Spleen (tissue), 11 donors: Measurements from ENCODE around the gene DLG2. TPM values are rescaled to one million over a fixed set of nuclear protein-coding genes. Genes with fewer than 3 reads are reported as not detected.

Source experiments
- DNase-seq: peaks from one replicate; pipeline ENCODE4 v3.0.0-alpha.2; 2020
- H3K27ac ChIP-seq, 8 donors: fragments of 200-600 bp; sonication (generic) in 7 of 8; 1 replicate in 4 of 8; 2 replicates in 4 of 8; pipeline versions ENCODE4 v1.5.0 to v1.8.0; 2016 to 2021; ENCODE audit warnings: inconsistent platforms in 4 of 8, mild to moderate bottlenecking in 4 of 8, moderate library complexity in 1 of 8
- H3K27me3 ChIP-seq, 7 donors: fragments of 200-600 bp; sonication (generic) in 6 of 7; replicated peaks in 1 of 7; 1 replicate in 4 of 7; 2 replicates in 3 of 7; pipeline versions ENCODE4 v1.5.0 to v1.8.0; 2016 to 2021; ENCODE audit warnings: inconsistent platforms in 3 of 7, mild to moderate bottlenecking in 1 of 7
- H3K36me3 ChIP-seq, 6 donors: fragments of 200-600 bp; sonication (generic) in 5 of 6; 1 replicate in 4 of 6; 2 replicates in 2 of 6; pipeline versions ENCODE4 v1.5.0 to v1.8.0; 2016 to 2021; ENCODE audit warnings: inconsistent platforms in 2 of 6
- H3K4me1 ChIP-seq, 6 donors: fragments of 200-600 bp; sonication (generic) in 5 of 6; 1 replicate in 3 of 6; 2 replicates in 3 of 6; pipeline versions ENCODE4 v1.5.0 to v1.8.0; 2016 to 2021; ENCODE audit warnings: inconsistent platforms in 3 of 6
- H3K4me3 ChIP-seq, 8 donors: fragments of 200-600 bp; sonication (generic) in 7 of 8; 1 replicate in 4 of 8; 2 replicates in 4 of 8; pipeline versions ENCODE4 v1.5.0 to v1.8.0; 2016 to 2021; ENCODE audit warnings: inconsistent platforms in 4 of 8, mild to moderate bottlenecking in 4 of 8, moderate library complexity in 2 of 8
- H3K9me3 ChIP-seq, 8 donors: fragments of 200-600 bp; sonication (generic) in 7 of 8; 1 replicate in 4 of 8; 2 replicates in 4 of 8; pipeline versions ENCODE4 v1.5.0 to v1.8.0; 2016 to 2021; ENCODE audit warnings: inconsistent platforms in 4 of 8
- POLR2A ChIP-seq, 3 donors: fragments of 450-650 bp; IDR thresholded peaks; one replicate each; pipeline ENCODE4 v1.5.1; 2017; ENCODE audit warnings: antibody characterized with exemption in 3 of 3, mild to moderate bottlenecking in 1 of 3
- POLR2AphosphoS5 ChIP-seq, 3 donors: sonication (generic); formaldehyde crosslinking; IDR thresholded peaks; one replicate each; pipeline ENCODE4 v1.5.1; 2017; ENCODE audit warnings: antibody characterized with exemption in 3 of 3
- WGBS, 5 donors: extraction: QIAGEN DNeasy Blood & Tissue Kit in 3 of 5; methylation state at CpG; one replicate each; pipeline versions ENCODE4 v1.1.5 to v1.1.7; 2013 to 2018; 5-methylcytosine and 5-hydroxymethylcytosine counted together
- intact Hi-C: fragments of 100-400 bp; cut with DNase I; formaldehyde crosslinking; loops from one replicate; pipeline ENCODE4 v1.15.0; 2023; ENCODE audit warnings: low total_unique reads
- polyA plus RNA-seq, 3 donors: library from polyadenylated mRNA; stranded (reverse); fragments of 200-250 nt; gene quantifications; one replicate each; pipeline ENCODE4 v1.2.1, GENCODE V29; 2013
- total RNA-seq, 7 donors: library from RNA; depleted of rRNA in 3 of 7; stranded (reverse); fragments of >200 nt in 3 of 7; fragmentation: NEBNext Ultra II Directional in 4 of 7; extraction: Animal tissue kit (Norgen Biotek cat#: 25700) in 4 of 7; gene quantifications; one replicate each; pipeline versions ENCODE4 v1.1.0 to v1.2.1, GENCODE V29; 2016 to 2021
- TF ChIP-seq, protein P1 (sequence below), 11 experiments: fragments of 200-600 bp in 7 of 11; fragments of 450-650 bp in 4 of 11; sonication (generic) in 4 of 11; IDR thresholded peaks in 8 of 11; conservative IDR thresholded peaks in 3 of 11; 1 replicate in 7 of 11; 2 replicates in 4 of 11; pipeline versions ENCODE4 v1.4.0 to v1.8.0; 2016 to 2021; ENCODE audit warnings: antibody characterized with exemption in 11 of 11, inconsistent platforms in 4 of 11, mild to moderate bottlenecking in 1 of 11
- donor health status: healthy with polysubstance abuse.
- donor health status: DM: no; HTN: no; CAD: no; lungs with moderate emphysema.
- donor health status: DM: no; HTN: no; CAD: no.
- donor health status: Bipolar disorder and iron deficiency.
- donor health status: healthy.
- donor health status: DM: no; HTN: no; CAD: no.
- donor health status: DM: yes; HTN: yes; CAD: no.

The DLG2 gene
- total and polyA plus RNA-seq, 10 donors, result 0.43 to 12.7 (median 7.9) TPM

DNA sequence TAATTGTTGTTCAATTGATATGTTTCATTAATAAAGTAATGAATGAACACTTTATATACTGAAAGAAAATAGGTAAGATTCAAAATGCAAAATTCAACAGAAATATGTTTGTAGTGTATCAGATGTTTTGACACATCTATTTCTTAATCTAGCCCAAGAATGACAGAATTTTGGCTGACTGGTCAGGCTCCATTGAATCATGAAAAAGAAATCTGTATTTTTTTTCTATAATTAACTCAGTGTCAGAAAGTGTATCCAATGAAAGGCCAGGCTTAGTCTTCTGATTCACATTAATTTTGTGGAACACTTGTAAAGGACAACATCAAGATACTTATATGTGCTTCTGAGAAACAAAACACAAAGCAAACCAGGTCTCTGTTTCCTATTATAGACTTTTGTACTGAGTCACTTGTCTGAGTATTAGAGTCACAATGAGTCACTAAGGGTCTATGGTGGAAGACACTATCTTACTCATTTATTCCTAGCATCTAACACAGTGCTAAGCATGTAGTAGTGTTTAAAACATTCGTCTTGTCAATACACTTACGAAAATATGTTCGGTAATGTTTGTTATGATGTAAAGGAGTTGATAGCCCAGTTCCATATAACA, 2043.3 kb downstream of the DLG2 start:
- intact Hi-C loops, result no loop called here
- H3K27ac ChIP-seq, result no peak overlapping the region
- H3K4me3 ChIP-seq, result no peak overlapping the region
- TF ChIP-seq POLR2AphosphoS5 (IDR thresholded peaks at IDR 0.05), result no peak
- TF ChIP-seq POLR2A (IDR thresholded peaks at IDR 0.05), result no peak
- TF ChIP-seq, protein P1, sequence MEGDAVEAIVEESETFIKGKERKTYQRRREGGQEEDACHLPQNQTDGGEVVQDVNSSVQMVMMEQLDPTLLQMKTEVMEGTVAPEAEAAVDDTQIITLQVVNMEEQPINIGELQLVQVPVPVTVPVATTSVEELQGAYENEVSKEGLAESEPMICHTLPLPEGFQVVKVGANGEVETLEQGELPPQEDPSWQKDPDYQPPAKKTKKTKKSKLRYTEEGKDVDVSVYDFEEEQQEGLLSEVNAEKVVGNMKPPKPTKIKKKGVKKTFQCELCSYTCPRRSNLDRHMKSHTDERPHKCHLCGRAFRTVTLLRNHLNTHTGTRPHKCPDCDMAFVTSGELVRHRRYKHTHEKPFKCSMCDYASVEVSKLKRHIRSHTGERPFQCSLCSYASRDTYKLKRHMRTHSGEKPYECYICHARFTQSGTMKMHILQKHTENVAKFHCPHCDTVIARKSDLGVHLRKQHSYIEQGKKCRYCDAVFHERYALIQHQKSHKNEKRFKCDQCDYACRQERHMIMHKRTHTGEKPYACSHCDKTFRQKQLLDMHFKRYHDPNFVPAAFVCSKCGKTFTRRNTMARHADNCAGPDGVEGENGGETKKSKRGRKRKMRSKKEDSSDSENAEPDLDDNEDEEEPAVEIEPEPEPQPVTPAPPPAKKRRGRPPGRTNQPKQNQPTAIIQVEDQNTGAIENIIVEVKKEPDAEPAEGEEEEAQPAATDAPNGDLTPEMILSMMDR (IDR thresholded peaks at IDR 0.05 in 8 of 11, conservative IDR thresholded peaks at IDR 0.05 in 3 of 11), result no peak
- H3K4me1 ChIP-seq, result no peaks in the 10 kb centered on the region
- DNase-seq, result no peak
- H3K9me3 ChIP-seq, result no peaks in the 10 kb centered on the region
- H3K27me3 ChIP-seq, result no peaks in the 10 kb centered on the region
- no peaks in the 10 kb centered on the region for H3K36me3 ChIP-seq
- 81 to 89% (median 84%) methylated on average over 3 of the region's 3 CpGs for WGBS, 5 donors

DNA sequence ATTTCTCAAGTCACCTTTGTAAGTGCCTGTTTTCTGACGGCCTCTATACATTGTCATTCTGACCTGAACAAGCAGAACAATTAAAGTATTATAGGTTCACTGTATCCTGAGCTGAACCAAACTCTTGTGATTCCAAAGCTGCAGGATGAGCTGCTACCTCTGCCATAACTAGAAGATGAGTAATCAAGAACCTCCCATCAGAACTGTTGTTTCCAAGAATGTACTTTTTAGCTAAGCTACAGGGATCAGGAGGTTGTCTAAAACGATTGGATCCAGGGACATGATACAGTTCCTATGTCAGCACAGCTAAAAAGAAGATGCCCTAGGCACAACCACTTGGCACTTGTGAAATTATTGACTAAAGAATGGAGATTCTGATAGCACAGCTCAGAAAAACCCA, 2052.6 kb downstream of the DLG2 start:
- H3K27ac ChIP-seq, result no peak overlapping the region
- no peaks in the 10 kb centered on the region for H3K36me3 ChIP-seq
- H3K9me3 ChIP-seq, result no peaks in the 10 kb centered on the region
- 72 to 80% (median 77%) methylated on average over 2 of the region's 2 CpGs for WGBS, 5 donors
- no peaks in the 10 kb centered on the region for H3K4me1 ChIP-seq
- H3K4me3 ChIP-seq, result no peak overlapping the region
- DNase-seq, result no peak
- TF ChIP-seq, protein P1 (IDR thresholded peaks at IDR 0.05 in 8 of 11, conservative IDR thresholded peaks at IDR 0.05 in 3 of 11), result no peak
- no peak for TF ChIP-seq POLR2A (IDR thresholded peaks at IDR 0.05)
- TF ChIP-seq POLR2AphosphoS5 (IDR thresholded peaks at IDR 0.05), result no peak
- no peaks in the 10 kb centered on the region for H3K27me3 ChIP-seq
- intact Hi-C loops, result no loop called here

DNA sequence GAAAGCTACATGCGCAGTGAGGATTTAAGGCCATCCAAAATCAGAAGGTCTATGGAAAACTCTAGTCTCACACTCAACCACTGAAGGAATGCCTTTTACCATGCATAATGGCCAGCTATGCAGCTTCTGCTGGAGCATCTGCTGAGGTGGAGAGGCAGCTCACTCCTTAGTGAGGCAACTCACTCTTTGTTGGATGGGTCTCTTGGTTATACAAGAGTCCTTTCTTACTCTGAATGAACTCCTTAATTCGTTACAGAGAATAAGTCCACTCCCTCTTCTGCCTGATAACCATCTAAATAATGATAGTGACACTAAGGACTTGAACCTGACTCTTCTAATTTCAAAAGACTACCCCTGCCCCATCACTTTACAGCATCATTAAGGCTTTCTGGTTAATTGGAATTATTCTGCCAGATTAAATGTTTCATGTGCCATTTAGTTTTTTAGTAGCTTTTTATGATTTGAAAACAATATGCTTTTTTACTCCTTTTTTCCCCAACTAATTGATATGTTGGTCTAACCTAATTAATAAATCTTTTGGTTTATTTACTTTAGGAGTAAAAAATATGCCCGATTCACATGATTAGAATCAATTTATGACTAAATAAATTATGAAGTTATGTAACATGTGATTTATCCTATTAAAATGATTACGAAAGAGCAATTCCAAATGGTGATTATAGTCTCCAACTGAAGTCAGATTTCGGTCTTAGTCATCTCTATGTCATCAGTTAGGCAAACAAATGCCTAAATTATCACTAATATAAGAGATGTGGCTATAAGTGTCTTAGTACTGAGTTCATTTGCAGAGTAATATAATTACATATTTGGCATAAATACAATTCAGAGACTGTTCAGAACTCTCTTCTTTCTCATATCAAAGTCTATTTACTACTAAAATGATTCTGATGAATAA, 2054.3 kb downstream of the DLG2 start:
- intact Hi-C loops, result no loop called here
- WGBS, 5 donors, result 72 to 82% (median 74%) methylated on average over 5 of the region's 5 CpGs
- TF ChIP-seq, protein P1 (IDR thresholded peaks at IDR 0.05 in 8 of 11, conservative IDR thresholded peaks at IDR 0.05 in 3 of 11), result no peak
- TF ChIP-seq POLR2AphosphoS5 (IDR thresholded peaks at IDR 0.05) (no peak), POLR2A (IDR thresholded peaks at IDR 0.05) (no peak)

DNA sequence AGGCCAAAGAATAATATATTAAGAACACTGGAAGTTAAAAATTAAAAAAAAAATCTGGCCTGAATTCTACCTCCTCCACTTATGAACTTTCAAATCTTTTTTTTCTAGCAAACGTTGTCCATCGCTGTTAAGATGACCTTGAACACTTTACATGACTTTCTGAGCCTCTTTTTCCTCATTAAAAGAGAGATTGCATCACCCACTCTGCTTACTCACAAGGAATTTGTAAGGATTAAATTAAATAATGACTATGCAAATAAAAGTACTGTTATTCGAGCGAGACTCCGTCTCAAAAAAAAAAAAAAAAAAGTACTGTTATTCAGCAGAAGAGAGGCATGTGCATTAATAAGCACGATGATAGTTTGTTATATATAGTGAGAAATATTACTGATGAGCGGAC, 2055.8 kb downstream of the DLG2 start:
- WGBS, 5 donors, result 74 to 86% (median 82%) methylated on average over 7 of the region's 7 CpGs
- no peak for TF ChIP-seq POLR2AphosphoS5 (IDR thresholded peaks at IDR 0.05)
- TF ChIP-seq POLR2A (IDR thresholded peaks at IDR 0.05), result no peak
- TF ChIP-seq, protein P1 (IDR thresholded peaks at IDR 0.05 in 8 of 11, conservative IDR thresholded peaks at IDR 0.05 in 3 of 11), result no peak

More for the DNA sequence above, 2054.3 kb downstream of the DLG2 start:
- DNase-seq, result no peak
- H3K27ac ChIP-seq, result no peak overlapping the region
- H3K36me3 ChIP-seq, result no peaks in the 10 kb centered on the region
- H3K4me3 ChIP-seq, result no peak overlapping the region
- no peaks in the 10 kb centered on the region for H3K9me3 ChIP-seq
- H3K27me3 ChIP-seq, result no peaks in the 10 kb centered on the region
- H3K4me1 ChIP-seq, result no peaks in the 10 kb centered on the region

More for the DNA sequence above, 2055.8 kb downstream of the DLG2 start:
- intact Hi-C loops, result no loop called here
- Histone ChIP-seq H3K9me3 (no peaks in the 10 kb centered on the region), H3K36me3 (no peaks in the 10 kb centered on the region), H3K4me3 (no peak overlapping the region), H3K4me1 (no peaks in the 10 kb centered on the region), H3K27ac (no peak overlapping the region), H3K27me3 (no peaks in the 10 kb centered on the region)
- DNase-seq, result no peak
